Endodermal cell (in vitro differentiated cells): ENCODE measurements around the gene USP4. TPM values are rescaled to one million over a fixed set of nuclear protein-coding genes. Genes with fewer than 3 reads are reported as not detected.

Experiments used
- DNase-seq: peaks from one replicate; pipeline ENCODE4 v3.0.0-alpha.2; 2017
- H3K27ac ChIP-seq: 2 replicates; pipeline ENCODE4 v1.5.1; 2013; ENCODE audit warnings: mild to moderate bottlenecking, low read depth, low read length, moderate library complexity
- H3K27me3 ChIP-seq: 2 replicates; pipeline ENCODE4 v1.6.1; 2013; ENCODE audit warnings: mild to moderate bottlenecking, low read length, moderate library complexity; ENCODE audit not compliant: insufficient read depth, control insufficient read depth, poor library complexity, severe bottlenecking
- H3K36me3 ChIP-seq: 2 replicates; pipeline ENCODE4 v1.7.0; 2013; ENCODE audit warnings: mild to moderate bottlenecking, low read length, moderate library complexity; ENCODE audit not compliant: control insufficient read depth, insufficient read depth
- H3K4me1 ChIP-seq: one replicate; pipeline ENCODE4 v1.7.0; 2013; ENCODE audit warnings: low read length; ENCODE audit not compliant: control insufficient read depth, insufficient read depth
- H3K4me3 ChIP-seq: 2 replicates; pipeline ENCODE4 v1.5.1; 2013; ENCODE audit warnings: mild to moderate bottlenecking, low read length, moderate library complexity
- H3K9ac ChIP-seq: 2 replicates; pipeline ENCODE4 v1.6.1; 2013; ENCODE audit warnings: mild to moderate bottlenecking, low read length, moderate library complexity; ENCODE audit not compliant: poor library complexity, severe bottlenecking; ENCODE audit errors: extremely low read depth
- H3K9me3 ChIP-seq: 2 replicates; pipeline ENCODE4 v1.6.1; 2013; ENCODE audit warnings: mild to moderate bottlenecking, low read length, moderate library complexity; ENCODE audit not compliant: control insufficient read depth
- H3K27ac Mint-ChIP-seq: 2 replicates; pipeline ENCODE4 v1.8.0; 2020; ENCODE audit warnings: mixed read lengths
- H3K27me3 Mint-ChIP-seq: 2 replicates; pipeline ENCODE4 v1.8.0; 2021; ENCODE audit warnings: mild to moderate bottlenecking, mixed read lengths; ENCODE audit not compliant: insufficient read depth
- H3K36me3 Mint-ChIP-seq: 2 replicates; pipeline ENCODE4 v1.8.0; 2020; ENCODE audit warnings: low read depth, mixed read lengths
- H3K4me1 Mint-ChIP-seq: 2 replicates; pipeline ENCODE4 v1.8.0; 2020; ENCODE audit warnings: mixed read lengths
- H3K4me3 Mint-ChIP-seq: 2 replicates; pipeline ENCODE4 v1.8.0; 2020; ENCODE audit warnings: mild to moderate bottlenecking, moderate library complexity, mixed read lengths
- H3K9me3 Mint-ChIP-seq: 2 replicates; pipeline ENCODE4 v1.8.0; 2020; ENCODE audit warnings: mild to moderate bottlenecking, mixed read lengths
- WGBS, 2 experiments: methylation state at CpG; one replicate each; pipeline versions ENCODE4 v1.1.5 to v1.1.7; 2013; ENCODE audit warnings: missing lambda C conversion rate in 2 of 2, mixed read lengths in 1 of 2; ENCODE audit not compliant: insufficient coverage in 1 of 2, insufficient read length in 1 of 2; 5-methylcytosine and 5-hydroxymethylcytosine counted together
- total RNA-seq, 2 donors: library from RNA; stranded (reverse); fragmentation: NEBNext Ultra II Directional in 1 of 2; extraction: Animal tissue kit (Norgen Biotek cat#: 25700) in 1 of 2; gene quantifications; 2 replicates in 1 of 2; 3 replicates in 1 of 2; pipeline ENCODE4 v1.2.1, GENCODE V29; 2021
- TF ChIP-seq, protein P1 (sequence below): fragments of 200-600 bp; sonication (generic); conservative IDR thresholded peaks from 2 replicates; pipeline ENCODE4 v1.5.0; 2021; ENCODE audit warnings: antibody characterized with exemption, mild to moderate bottlenecking

USP4 gene
- total RNA-seq, 2 donors from 2014 or later = 48.3 to 48.9 TPM

DNA sequence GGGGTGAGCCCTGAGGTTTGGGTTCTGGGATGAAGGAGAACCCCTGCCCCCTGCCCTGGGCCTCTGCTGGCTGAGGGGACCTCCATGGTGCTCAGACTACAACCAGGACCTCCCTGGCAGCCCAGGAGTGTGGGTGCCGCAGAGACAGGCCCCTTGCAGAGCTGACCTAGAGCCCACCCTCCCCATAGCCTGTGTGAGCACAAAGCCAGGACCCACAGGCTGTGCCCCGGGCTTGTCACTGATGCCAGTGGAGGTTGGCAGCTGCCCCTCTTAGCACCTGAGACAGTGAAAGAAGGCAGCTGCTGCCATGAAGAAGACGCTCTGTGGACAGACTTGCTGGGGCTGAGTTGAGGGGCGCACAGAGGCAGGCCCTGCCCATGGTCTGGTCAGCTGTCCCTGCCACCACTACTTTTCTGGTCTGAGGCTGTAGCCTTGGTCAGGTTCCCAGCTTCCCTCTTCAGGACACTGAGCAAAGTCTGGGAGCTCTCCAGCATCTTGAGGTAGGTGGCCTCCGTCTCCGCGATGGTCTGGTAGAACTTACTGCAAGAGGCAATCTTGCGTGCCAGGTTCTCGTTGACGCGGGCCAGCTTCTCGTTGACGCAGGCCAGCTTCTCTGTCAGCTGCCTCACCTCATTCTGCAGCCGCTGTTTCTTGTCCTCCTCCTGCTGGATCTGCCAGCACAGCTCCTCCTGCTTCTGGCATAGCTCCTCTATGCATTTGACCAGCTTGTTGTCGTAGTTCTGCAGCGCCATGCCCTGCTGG, 23.0 kb downstream of the USP4 start:
- WGBS, 2 experiments = 98% methylated on average over 10 to 16 of the region's 16 CpGs
- Mint-ChIP-seq H3K27me3 (no peaks in the 10 kb centered on the region), H3K9me3 (no peaks in the 10 kb centered on the region), H3K27ac (no peak overlapping the region), H3K4me1 (no peaks in the 10 kb centered on the region), H3K36me3 (peaks cover 43% of the 10 kb centered on the region), H3K4me3 (no peak overlapping the region)
- no peak for DNase-seq
- Histone ChIP-seq H3K27ac (no peak overlapping the region), H3K9me3 (no peaks in the 10 kb centered on the region), H3K36me3 (peaks cover 63% of the 10 kb centered on the region), H3K4me3 (no peak overlapping the region), H3K4me1 (no peaks in the 10 kb centered on the region), H3K9ac (no peak overlapping the region), H3K27me3 (no peaks in the 10 kb centered on the region)
- TF ChIP-seq, protein P1, sequence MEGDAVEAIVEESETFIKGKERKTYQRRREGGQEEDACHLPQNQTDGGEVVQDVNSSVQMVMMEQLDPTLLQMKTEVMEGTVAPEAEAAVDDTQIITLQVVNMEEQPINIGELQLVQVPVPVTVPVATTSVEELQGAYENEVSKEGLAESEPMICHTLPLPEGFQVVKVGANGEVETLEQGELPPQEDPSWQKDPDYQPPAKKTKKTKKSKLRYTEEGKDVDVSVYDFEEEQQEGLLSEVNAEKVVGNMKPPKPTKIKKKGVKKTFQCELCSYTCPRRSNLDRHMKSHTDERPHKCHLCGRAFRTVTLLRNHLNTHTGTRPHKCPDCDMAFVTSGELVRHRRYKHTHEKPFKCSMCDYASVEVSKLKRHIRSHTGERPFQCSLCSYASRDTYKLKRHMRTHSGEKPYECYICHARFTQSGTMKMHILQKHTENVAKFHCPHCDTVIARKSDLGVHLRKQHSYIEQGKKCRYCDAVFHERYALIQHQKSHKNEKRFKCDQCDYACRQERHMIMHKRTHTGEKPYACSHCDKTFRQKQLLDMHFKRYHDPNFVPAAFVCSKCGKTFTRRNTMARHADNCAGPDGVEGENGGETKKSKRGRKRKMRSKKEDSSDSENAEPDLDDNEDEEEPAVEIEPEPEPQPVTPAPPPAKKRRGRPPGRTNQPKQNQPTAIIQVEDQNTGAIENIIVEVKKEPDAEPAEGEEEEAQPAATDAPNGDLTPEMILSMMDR = no peak

DNA sequence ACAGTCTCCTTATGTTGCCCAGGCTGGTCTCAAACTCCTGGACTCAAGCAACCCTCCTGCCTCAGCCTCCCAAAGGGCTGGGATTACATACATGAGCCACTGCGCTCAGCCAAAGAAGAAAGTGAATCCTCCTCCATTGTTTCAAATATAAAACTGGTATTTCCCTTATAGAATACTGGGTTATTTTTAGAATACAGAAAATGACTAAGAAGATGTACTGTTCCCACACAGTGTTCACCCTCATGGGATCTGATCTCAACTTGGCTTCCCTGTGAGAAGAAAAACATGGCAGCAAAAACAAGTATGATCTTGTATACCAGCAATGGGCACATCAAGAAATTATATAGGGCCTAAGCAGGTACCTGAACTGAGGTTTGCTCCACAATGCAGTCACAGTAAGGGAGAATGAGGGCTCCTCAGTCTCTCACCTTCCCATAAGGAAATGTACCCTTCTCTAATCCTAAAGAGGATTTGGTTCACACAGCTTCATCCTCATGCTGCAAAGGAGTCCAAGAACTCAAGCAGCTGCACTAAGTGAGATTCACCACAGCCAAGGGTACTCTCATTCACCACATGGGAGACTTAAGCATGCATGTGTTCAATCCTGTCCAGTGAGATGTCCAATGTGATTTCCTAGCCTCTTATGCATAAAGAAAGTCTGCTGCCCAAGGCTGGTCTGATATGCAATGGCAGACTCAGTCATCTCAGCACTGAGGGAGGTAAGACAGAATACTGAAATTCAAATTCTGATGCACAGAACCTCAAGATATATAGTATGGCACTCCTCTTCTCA, 25.8 kb downstream of the USP4 start:
- Histone ChIP-seq H3K27me3 (no peaks in the 10 kb centered on the region), H3K9me3 (no peaks in the 10 kb centered on the region), H3K4me1 (no peaks in the 10 kb centered on the region), H3K4me3 (no peak overlapping the region), H3K36me3 (peaks cover 57% of the 10 kb centered on the region), H3K9ac (no peak overlapping the region), H3K27ac (no peak overlapping the region)
- Mint-ChIP-seq H3K4me3 (no peak overlapping the region), H3K36me3 (peaks cover 43% of the 10 kb centered on the region), H3K4me1 (no peaks in the 10 kb centered on the region), H3K27me3 (no peaks in the 10 kb centered on the region), H3K27ac (no peak overlapping the region), H3K9me3 (no peaks in the 10 kb centered on the region)
- WGBS, 2 experiments = 100% methylated on average over 1 of the region's 1 CpG; no CpG with 5 or more reads in 1 of the 2 experiments
- no peak for DNase-seq
- TF ChIP-seq, protein P1 = no peak

- Histone ChIP-seq H3K36me3 (peaks cover 61% of the 10 kb centered on the region), H3K9ac (no peak overlapping the region), H3K4me3 (no peak overlapping the region), H3K27me3 (no peaks in the 10 kb centered on the region), H3K9me3 (no peaks in the 10 kb centered on the region), H3K27ac (no peak overlapping the region), H3K4me1 (no peaks in the 10 kb centered on the region)
- WGBS, 2 experiments = 92 to 93% methylated on average over 3 of the region's 3 CpGs
- no peaks in the 10 kb centered on the region for H3K9me3 Mint-ChIP-seq
- peaks cover 47% of the 10 kb centered on the region for H3K36me3 Mint-ChIP-seq
- TF ChIP-seq, protein P1 = no peak
- no peaks in the 10 kb centered on the region for H3K4me1 Mint-ChIP-seq
- no peak overlapping the region for H3K27ac Mint-ChIP-seq
- no peak overlapping the region for H3K4me3 Mint-ChIP-seq
- H3K27me3 Mint-ChIP-seq = no peaks in the 10 kb centered on the region
- no peak for DNase-seq
Measured at GRCh38 chr3:49311283-49311682, 28.6 kb downstream of the USP4 start.
